Omental fat pad (tissue), 4 donors: ENCODE results near the gene MYO18A. TPM values are rescaled to one million over a fixed set of nuclear protein-coding genes. Genes with fewer than 3 reads are reported as not detected.
"Not testable (repeated sequence)": the region's sequence is repeated elsewhere in the genome, so short reads cannot be mapped to it uniquely, and the experiment has no call there.

ENCODE experiments used
- ATAC-seq: fragments of 150-250 bp; one replicate; pipeline ENCODE4 v1.9.1; 2016; ENCODE audit warnings: mild to moderate bottlenecking, moderate library complexity; ENCODE audit not compliant: low FRiP score
- DNase-seq: peaks from one replicate; pipeline ENCODE4 v3.0.0-alpha.2; 2019; ENCODE audit warnings: low spot score
- total RNA-seq, 4 donors: library from RNA; depleted of rRNA; stranded (reverse); fragments of >200 nt; gene quantifications; one replicate each; pipeline ENCODE4 v1.1.0, GENCODE V29; 2016
- TF ChIP-seq, protein P1 (sequence below), 3 donors: fragments of 450-650 bp; IDR thresholded peaks; one replicate each; pipeline ENCODE4 v1.5.1; 2016 to 2017; ENCODE audit warnings: antibody characterized with exemption in 3 of 3, mild to moderate bottlenecking in 3 of 3, moderate library complexity in 2 of 3

MYO18A gene
- total RNA-seq, 4 donors from 2014 or later: 33.1 to 99.0 (median 50.6) TPM

DNA sequence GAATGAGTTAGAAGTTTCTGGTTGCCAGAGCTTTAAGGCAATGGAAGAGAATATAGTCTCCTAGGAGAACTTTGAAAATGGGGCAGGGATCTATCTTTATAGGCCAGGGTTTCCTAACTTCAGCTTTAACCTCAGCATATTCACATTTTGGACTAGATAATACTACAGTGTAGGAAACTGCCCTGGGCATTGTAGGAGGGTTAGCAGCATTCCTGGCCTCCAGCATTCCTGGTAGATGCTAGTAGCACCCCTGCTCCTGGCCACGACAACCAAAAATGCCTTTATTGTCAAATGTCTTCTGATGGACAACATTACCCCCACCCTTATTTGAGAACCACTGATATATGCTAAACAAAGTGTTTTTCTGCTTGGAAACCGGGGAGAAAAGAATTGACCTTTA is 27.8 kb upstream of the MYO18A start:
- ATAC-seq (no peak), DNase-seq (no peak)
- TF ChIP-seq, protein P1, sequence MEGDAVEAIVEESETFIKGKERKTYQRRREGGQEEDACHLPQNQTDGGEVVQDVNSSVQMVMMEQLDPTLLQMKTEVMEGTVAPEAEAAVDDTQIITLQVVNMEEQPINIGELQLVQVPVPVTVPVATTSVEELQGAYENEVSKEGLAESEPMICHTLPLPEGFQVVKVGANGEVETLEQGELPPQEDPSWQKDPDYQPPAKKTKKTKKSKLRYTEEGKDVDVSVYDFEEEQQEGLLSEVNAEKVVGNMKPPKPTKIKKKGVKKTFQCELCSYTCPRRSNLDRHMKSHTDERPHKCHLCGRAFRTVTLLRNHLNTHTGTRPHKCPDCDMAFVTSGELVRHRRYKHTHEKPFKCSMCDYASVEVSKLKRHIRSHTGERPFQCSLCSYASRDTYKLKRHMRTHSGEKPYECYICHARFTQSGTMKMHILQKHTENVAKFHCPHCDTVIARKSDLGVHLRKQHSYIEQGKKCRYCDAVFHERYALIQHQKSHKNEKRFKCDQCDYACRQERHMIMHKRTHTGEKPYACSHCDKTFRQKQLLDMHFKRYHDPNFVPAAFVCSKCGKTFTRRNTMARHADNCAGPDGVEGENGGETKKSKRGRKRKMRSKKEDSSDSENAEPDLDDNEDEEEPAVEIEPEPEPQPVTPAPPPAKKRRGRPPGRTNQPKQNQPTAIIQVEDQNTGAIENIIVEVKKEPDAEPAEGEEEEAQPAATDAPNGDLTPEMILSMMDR (IDR thresholded peaks at IDR 0.05): no peak

DNA sequence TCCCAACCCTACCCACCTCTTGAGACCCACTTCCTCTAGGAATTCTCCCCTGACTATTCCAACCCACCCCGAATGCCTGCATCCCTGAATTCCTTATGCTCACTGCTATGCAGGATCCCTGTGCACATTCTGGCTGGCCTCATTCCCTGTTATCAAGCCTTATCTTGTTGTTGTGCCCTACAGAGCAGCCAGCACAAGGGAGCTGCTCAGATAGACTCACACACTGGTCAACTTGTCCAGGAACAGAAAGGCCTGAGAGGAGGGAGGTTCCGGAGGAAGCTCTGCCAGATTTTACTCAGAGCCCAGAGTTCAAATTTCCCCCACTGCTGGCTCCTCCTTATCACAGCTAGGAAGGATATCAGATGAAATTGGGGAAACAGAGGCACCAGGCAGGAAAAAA is 24.8 kb upstream of the MYO18A start:
- TF ChIP-seq, protein P1 (IDR thresholded peaks at IDR 0.05): no peak
- ATAC-seq (no peak), DNase-seq (no peak)

DNA sequence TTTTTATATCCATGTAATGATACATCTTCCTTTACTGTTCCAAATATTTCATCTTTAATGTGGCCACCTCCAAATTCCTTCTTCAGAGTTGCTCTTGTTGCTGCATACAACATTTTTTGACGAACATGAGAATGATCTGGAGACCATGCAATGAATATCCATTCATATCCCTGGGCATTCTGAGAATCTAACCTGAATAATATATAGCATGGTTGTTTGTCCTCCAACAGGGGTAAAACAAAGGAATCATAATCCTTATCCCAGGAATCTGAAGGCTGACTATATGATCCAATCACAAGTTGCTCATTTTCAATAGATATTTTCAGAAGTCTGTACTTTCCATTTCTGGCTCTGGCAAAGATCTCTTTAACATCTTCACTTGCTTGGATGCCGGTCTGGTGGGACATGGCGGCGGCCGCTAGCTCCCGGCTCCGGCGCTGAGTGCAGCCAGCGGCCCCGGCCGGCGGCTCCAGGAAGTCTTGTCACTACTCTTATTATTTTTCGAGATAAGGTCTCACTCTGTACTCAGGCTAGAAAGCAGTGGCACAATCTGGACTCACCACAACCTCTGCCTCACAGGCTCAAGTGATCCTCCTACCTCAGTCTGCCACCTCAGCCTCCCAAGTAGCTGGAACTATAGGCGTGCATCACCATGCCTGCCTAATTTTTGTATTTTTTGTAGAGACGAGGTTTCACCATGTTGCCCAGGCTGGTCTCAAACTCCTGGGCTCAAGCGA is 24.0 kb upstream of the MYO18A start:
- not testable (repeated sequence) for ATAC-seq, DNase-seq

DNA sequence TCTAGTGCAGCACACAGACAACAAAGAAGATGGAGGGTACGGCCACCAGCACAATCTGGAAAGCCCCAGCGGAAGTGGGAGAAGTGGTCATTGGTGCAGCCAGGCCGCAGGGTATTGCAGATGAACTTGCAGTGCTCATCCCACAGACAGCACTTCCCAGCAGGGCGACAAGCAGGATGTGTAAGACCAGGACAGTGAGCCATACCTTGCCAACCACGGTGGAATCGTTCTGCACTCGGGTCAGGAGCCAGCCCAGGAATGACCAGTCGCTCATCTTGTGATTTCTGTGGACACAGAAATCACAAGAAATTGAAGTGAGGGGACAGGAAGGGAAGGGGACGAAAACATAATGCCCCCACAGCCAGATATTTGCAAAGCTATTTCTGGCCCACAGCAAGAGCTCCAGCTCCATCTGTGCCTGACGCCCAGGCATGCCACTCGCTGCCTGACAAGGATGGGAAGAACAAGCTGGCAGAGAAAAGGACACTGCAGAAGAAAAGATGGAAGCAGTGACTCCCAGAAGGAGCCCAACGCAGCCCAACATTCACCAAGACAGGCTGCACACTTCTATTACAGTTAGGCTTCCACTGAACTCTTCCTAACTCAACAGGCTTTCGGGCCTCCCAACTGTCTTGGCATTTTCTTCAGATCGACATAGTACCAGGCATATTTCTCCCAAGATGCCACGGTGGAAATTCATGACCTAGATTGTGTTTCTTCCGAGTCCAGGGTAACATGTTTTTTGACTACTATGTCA is 17.5 kb upstream of the MYO18A start:
- no peak for ATAC-seq
- no peak for DNase-seq
- TF ChIP-seq, protein P1 (IDR thresholded peaks at IDR 0.05): no peak

DNA sequence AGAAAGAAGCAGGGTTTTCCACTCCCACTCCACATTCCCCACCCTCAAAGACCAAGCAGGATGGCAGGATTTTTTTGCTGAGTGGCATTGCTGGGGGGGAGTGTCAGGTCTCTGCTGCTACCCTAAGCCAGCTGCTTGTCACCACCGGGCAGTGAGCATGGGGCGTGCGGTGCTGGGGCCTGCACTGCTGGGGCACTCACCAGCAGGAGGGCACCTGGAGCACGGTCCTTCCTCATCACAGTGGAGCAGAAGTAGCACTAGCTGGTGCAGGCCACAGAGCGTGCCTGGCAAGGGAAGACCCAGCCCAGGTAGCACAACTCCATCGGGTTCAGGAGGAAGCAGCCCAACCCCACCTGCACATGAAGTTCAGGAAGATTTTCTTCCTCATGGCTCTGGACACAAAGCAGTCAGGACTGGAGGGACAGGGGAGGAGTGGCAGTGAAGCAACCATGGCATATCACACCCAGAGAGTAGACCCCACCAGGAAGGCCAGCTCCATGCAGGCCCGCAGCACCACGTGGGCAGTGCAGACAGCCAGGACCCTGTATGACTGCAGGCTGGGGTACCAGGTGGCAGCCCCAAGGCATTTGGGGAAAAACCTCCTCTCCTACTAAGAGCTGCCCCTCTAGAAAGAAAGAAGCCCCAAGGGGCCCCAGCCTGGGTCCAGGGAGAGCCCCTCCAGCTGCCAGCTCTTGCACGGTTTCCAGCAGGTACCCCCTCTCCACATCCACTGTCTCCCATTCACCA is 16.7 kb upstream of the MYO18A start:
- DNase-seq: no peak
- ATAC-seq: no peak
- TF ChIP-seq, protein P1 (IDR thresholded peaks at IDR 0.05): no peak

DNA sequence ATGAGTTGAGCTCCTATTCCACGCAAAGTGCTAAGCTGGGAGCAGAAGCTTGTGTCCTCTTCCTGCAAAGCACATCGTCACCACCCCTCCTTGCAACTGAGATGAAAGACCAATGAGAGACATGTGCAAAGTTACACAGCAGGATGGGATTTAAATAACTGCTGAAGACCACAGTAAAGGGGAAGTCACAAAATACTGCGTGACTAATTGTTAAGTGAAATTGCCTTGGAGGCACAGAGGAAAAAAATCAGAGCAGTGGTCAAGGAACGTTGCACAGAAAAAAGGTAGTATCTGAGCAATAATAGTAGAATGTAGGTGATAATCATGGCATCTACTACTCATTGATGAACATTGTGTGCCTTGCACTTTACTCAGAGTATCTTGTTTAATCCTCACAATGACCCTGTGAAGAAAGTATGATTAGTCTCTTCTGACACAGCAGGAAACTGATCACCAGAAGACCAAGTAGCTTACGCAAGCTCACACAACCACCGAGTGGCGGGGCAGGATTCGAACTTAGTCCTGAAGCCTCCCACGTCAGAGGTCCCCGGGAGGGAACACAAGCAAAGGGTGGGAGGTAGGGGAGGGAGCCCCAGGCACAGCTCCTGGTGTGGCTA is 15.4 kb upstream of the MYO18A start:
- no peak for DNase-seq
- TF ChIP-seq, protein P1 (IDR thresholded peaks at IDR 0.05): no peak

DNA sequence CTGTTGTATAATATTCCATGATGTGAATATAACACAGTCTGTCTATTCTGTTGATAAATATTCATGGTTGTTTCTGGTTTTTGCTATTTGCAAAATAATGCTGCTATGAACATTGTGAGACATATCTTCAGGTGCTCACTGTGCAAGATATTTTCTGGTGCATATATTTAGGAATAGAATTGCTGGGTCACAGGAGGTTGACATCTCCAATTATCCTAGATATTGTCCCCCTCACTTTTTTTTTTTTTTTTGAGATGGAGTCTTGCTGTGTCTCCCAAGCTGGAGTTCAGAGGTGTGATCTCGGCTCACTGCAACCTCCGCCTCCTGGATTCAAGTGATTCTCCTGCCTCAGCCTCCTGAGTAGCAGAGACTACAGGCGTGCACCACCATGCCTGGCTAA is 14.5 kb upstream of the MYO18A start:
- no peak for DNase-seq
- no peak for ATAC-seq
- TF ChIP-seq, protein P1 (IDR thresholded peaks at IDR 0.05): no peak

More for the DNA sequence above, 15.4 kb upstream of the MYO18A start:
- no peak for ATAC-seq
